Fibroblast of mammary gland (primary cell): ENCODE measurements around the gene LY6G6C.

Source experiments
- DNase-seq: peaks from one replicate; pipeline ENCODE4 v3.0.0-alpha.2; 2010; ENCODE audit warnings: low read depth
- H3K4me3 ChIP-seq: 2 replicates; pipeline ENCODE4 v1.5.1; 2011; ENCODE audit warnings: low read depth, mild to moderate bottlenecking, low read length, moderate library complexity; ENCODE audit not compliant: control insufficient read depth
- CTCF ChIP-seq: conservative IDR thresholded peaks from 2 replicates; pipeline ENCODE4 v1.5.1; 2011; ENCODE audit warnings: low read depth, low read length, inconsistent platforms; ENCODE audit not compliant: control insufficient read depth, insufficient read depth

Gene LY6G6C

GRCh38 chr6:31730631-31731086, 9.1 kb upstream of the LY6G6C start:
- no peak for TF ChIP-seq CTCF
- peak overlapping the region; percentile 71 for H3K4me3 ChIP-seq
- no peak for DNase-seq

- TF ChIP-seq CTCF, result no peak
- peak; percentile 84 for DNase-seq
- peak overlapping the region; percentile 71 for H3K4me3 ChIP-seq
These were observed 8.6 kb upstream of the LY6G6C start for GRCh38 chr6:31729979-31730630.

- TF ChIP-seq CTCF, result no peak
- DNase-seq, result peak; percentile 88
- H3K4me3 ChIP-seq, result peak overlapping the region; percentile 71
These were observed 8.0 kb upstream of the LY6G6C start for GRCh38 chr6:31729515-31729978.

GRCh38 chr6:31728767-31729514, 7.4 kb upstream of the LY6G6C start, which contains the start of gene DDAH2:
TSS of gene DDAH2 (minus strand) at chr6:31729299. CDS start at chr6:31729161, 138 bp downstream.
- peak within 1 kb of the TSS; percentile 71 for H3K4me3 ChIP-seq
- no peak for DNase-seq
- peak; percentile 36 for TF ChIP-seq CTCF

- DNase-seq, result no peak
- no peak overlapping the region for H3K4me3 ChIP-seq
- no peak for TF ChIP-seq CTCF
These were observed 6.4 kb upstream of the LY6G6C start for GRCh38 chr6:31727717-31728671.

- H3K4me3 ChIP-seq, result no peak overlapping the region
- TF ChIP-seq CTCF, result no peak
- no peak for DNase-seq
These were observed 5.6 kb upstream of the LY6G6C start for GRCh38 chr6:31727034-31727716.
